NCI-H345 treated with DMSO at 0.1 percent for 48 hours (cell line): ENCODE data around the gene PLXNC1.

ENCODE experiments used
- DNase-seq: peaks from one replicate; lab custom pipeline; 2025; ENCODE audit not compliant: unreplicated experiment; lab: John Stamatoyannopoulos, UW

PLXNC1 gene

GRCh38 chr12:94263011-94263811 is 114.8 kb downstream of the PLXNC1 start:
- DNase-seq = no peak

- no peak for DNase-seq
These were observed 115.7 kb downstream of the PLXNC1 start for GRCh38 chr12:94263905-94264561.

GRCh38 chr12:94264736-94265485 is 116.5 kb downstream of the PLXNC1 start:
- DNase-seq = no peak

GRCh38 chr12:94265539-94265938 is 117.2 kb downstream of the PLXNC1 start:
- DNase-seq = no peak

- DNase-seq = no peak
These were observed 117.8 kb downstream of the PLXNC1 start for GRCh38 chr12:94265966-94266745.

DNA sequence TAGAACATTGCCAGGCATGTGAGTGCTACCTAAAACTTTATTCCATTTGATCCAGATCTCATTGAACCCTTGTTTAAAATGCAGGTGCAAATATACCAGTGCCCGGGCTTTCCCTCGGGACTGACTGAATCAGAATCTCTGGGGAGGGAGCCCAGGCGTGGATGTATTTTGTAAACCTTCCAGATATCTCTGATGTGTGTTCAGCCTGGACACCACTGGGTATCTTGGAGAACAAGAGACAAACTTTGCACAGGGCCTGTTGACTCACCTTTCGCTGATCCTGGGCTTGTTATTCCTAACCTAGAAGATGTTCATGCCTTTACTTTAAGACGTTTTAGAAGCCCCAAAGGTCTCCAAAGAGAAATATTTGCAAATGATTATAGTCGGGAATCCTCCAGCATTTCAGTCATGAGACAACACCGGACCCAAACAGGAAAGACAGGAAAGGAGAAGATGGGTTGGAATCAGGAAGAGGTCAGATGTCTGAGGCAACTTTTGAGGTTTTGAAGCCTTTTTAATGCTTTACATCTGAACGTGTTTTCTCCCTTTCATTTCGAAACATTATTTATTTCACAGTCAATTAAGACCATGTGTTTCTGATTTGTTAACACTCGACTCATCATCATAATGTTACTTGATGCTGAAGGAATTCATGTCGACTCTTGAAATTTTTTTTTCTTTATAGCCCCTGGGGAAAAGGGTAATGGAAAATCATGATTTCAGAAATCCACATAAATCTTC is 118.6 kb downstream of the PLXNC1 start:
- no peak for DNase-seq

DNA sequence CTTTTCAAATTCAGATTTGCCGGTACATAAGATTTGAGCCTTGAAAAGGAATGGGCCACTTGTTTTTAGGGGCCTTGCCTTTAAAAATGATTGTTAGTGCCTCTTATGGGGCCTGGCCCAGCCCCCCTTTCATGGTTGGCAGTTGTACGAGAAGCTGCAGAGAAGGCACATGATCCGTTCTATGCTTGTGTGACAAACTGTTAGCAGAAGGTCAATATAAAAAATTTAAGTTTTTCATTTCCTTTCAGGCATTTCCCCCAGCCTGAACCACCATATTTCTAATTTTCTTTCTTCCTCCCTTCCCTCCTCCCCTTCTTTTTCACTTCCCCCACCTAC is 119.1 kb downstream of the PLXNC1 start:
- no peak for DNase-seq

- no peak for DNase-seq
These were observed 119.6 kb downstream of the PLXNC1 start for GRCh38 chr12:94267921-94268471.

DNA sequence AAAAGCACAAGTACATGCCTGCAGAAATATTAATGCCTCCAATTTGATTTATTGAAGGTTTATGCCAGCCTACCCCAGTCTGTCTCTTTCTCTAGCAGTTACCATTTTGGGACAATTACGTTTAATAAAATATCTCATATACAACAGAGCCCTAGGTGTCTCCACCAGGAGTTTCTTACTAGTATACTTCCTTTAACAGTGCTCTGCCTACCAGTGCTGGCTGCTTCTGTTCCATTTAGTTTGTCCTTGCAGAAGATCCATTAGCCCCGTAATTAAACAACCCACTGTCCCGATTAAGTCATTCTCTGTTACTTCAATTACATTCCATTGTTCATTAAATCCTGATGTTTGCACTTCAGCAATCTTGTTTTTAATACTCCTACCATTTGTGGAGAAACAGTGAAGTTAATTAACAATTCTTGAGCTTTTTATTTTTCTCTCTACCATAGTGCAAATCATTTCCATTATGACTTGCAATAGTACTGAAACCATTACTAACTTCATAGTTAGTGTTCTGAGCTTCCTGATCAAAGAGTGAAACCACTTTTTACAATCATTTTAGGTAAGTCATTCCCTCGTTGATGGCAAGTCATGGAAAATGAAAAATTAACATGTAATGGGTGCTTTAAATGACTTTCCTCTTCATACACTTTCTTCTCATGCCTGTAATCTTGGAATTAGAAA is 121.1 kb downstream of the PLXNC1 start:
- no peak for DNase-seq

GRCh38 chr12:94271351-94271750 is 123.0 kb downstream of the PLXNC1 start:
- no peak for DNase-seq

DNA sequence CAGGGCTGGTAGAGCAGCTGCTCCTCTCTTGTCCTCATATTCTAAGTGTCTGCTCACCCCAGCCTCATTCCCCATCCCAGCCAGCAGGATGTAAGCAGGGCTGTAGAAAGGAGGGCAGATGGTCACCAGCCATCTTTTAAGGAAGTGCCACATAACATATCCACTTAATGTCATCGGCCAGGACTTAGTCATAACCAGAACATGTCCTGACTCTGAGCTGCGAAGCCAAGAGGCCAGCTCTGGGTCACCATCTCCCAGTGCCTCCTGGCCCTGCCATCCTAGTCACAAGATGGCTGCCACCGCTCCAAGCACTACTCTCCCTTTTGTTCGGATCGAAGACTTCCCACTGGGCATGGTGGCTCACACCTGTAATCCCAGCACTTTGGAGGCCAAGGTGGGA is 123.9 kb downstream of the PLXNC1 start:
- DNase-seq = no peak

DNA sequence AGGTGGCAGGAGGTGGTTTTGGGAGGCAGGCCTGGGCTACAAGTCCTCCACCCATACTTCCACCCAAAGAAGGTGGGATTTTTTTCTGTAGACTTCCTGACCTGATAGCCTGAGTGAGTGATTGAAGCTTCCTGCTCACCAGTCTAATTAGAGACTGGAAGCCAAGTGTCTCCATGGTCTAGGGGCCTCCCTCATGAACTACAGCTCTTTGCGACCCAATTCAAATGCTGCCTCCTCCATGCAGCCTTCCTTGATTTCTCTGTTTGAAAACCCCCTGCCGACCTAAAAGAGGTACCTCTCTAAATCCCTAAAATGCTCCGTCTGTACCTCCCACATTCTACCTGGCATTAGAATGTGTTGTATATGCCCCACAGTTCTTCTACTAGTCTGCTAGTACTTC is 124.9 kb downstream of the PLXNC1 start:
- no peak for DNase-seq

GRCh38 chr12:94276725-94277124 is 128.3 kb downstream of the PLXNC1 start:
- DNase-seq = no peak

DNA sequence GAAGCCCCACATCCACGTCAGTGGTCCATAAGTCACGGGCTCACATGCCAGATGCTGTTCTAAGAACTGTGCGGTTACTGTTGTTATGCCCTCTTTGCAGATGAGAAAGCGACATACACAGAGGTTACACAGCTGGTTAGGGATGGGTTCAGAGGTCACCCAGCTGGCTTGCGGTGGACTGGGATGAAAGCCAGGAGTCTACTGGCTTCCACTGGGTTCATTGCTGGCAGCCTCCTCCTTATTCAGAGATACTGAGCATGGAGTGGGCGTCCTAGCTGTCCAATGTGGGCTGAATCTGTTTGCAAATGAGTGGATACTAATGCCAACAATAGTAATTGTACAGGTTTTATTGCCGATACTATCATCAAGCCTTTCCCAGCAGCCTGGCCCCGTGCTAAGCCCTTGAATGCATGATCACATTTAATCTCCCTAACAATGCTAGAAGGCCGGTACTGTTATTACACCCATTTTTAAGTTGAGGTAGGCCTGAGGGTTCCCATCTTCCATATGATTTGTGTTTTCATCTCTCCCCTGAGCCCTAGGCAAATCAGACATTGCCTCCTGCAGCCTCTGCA is 129.1 kb downstream of the PLXNC1 start:
- no peak for DNase-seq

GRCh38 chr12:94280063-94280462 is 131.7 kb downstream of the PLXNC1 start:
- no peak for DNase-seq

DNA sequence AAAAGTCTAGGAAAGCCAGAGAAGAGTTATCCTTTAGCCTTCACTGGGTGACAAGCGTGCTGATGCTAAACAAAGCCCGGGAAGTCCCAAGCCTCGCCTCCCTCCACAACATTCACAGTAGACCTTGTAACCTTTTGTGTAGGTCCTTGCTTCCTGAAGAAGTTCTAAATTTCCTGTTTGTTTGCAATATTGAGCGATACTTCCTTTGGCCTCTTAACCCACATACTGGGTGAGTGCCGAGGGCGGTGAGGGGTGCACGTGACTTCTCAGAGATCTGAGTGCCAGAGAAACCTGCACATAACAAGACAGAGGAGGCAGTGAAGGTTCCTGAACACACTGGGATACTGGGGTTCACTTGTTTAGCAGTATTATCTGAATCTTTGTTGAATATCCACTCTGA is 134.3 kb downstream of the PLXNC1 start:
- DNase-seq = no peak

DNA sequence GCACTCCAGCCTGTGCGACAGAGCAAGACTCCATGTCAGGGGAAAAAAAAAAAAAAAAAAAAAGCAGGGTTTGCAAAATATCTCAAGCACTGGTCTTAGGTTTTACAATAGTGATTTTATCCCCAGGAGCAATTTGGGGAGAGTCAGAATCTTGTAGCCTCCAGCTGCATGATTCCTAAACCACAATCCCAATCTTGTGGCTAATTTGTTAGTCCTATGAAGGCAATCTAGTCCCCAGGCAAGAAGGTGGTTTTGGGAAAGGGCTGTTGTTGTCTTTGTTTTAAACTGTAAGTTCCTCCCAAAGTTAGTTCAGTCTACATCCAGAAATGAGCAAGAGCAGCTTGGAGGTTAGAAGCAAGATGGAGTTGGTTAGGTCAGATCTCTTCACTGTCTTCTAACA is 135.7 kb downstream of the PLXNC1 start:
- no peak for DNase-seq

GRCh38 chr12:94284859-94285258 is 136.5 kb downstream of the PLXNC1 start:
- DNase-seq = no peak

DNA sequence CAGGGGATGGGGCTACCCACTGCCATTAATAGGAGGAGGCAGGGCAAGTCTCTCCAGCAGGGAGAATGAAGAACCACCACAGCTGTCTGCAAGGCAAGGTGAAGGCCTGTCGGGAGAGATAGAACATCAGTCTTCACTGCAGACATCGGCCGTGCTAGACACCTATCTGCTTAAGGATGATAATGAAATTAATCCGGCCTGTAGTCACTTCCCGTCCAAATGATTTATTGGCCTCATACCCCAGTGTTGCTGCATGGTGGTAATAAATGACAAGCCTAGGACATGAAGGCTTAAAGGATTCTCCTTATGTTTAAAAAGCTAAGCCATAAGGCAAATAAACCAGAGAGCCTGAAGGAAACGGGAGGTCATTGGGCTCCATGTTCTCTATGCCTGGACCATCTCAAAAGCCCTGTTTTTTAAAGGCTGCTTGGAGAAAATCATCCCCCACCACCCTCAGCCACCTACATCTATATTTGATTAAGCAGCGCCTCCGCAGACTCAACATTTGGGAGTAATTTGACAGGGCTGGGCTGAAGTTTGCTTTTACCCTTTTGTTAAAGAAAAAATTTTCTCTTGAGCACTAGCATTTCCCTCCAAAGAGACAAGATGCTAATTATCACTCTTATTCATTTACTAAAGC is 137.7 kb downstream of the PLXNC1 start:
- DNase-seq = no peak
